ENCODE data around the gene OR10H4. TPM values are rescaled to one million over a fixed set of nuclear protein-coding genes. Genes with fewer than 3 reads are reported as not detected.
"Not testable (repeated sequence)": the region's sequence is repeated elsewhere in the genome, so short reads cannot be mapped to it uniquely, and the experiment has no call there.

Gene OR10H4
- total RNA-seq, 2 donors from 2014 or later = not detected

DNA sequence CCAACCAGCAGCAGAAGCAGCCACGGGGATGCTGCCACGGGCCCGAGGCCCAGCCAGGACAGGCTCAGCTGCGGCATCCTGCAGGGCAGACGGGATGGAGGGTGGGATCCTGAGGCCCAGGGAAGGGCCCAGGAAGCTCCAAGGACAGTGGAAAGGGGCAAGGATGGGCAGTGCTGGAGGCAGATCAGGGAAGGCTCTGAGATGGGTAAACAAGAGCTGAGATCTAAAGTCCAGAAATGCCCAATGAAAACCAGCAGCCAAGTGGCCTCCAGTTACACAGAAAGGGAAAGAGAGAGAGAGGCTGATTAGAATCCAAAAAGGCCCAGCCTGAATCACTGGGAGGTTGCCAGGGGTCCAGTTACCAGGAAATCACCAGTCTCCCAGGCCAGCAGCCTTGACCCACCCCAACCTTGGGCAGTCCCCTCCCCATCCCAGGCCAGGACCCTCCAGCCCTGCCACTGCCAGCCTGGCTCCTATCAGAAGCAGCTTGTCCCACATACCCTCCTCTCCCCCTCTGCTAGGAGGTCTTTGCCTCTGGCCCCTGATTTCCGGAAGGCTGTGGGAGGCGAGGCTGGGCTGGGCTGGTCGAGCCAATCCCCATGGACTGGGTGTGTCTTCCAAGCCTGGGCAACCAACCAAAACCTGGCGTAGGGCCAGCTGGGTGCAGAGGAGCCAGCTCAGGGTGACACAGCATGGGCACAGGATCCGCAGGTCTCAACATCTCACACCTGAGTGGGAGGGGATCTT, 14.3 kb upstream of the OR10H4 start, which contains the start of gene CYP4F11:
Gene CYP4F11, minus strand, starts transcription at position 198 of the 747 bp plus-strand sequence. Its CDS starts 121 bp downstream, at position 77.
- DNase-seq (ENCODE audit: low spot score in 2 of 2) (no peak), ATAC-seq (no peak)
- Mint-ChIP-seq H3K36me3 (peaks cover 7 to 8% of the 10 kb centered on the region in 2 donors), H3K27ac (no peak within 1 kb of the TSS), H3K9me3 (peaks cover 7 to 8% of the 10 kb centered on the region in 2 donors)

DNA sequence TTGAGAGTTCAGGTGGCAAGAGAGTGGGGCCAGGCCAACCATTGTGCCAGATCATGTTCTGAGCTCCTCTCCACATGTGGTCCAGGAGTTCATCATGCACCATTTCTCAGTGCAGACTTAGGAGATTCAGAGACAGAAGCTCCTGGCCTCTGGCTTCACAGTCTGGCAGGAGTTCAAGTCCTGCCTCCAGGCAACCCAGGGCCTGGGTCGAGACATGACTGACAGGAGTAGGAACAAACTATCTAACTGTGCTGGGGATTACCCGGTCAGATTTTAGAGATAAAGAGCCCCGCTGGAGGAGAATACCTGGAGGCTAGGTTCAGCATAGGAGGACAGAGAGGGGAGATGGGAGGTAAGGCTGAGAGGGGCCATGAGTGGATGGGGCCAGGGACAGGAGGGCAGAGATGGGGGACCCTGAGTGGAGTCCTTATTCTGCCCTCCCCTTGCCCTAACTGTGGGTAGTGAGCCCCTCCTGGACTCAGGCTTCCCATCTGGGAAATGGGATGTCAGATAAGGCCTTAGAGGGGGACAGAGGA, 13.6 kb upstream of the OR10H4 start:
- DNase-seq (ENCODE audit: low spot score in 2 of 2) (no peak), ATAC-seq (no peak)
- Mint-ChIP-seq H3K36me3 (peaks cover 7 to 8% of the 10 kb centered on the region in 2 donors), H3K27ac (no peak overlapping the region), H3K9me3 (peaks cover 7 to 8% of the 10 kb centered on the region in 2 donors)

DNA sequence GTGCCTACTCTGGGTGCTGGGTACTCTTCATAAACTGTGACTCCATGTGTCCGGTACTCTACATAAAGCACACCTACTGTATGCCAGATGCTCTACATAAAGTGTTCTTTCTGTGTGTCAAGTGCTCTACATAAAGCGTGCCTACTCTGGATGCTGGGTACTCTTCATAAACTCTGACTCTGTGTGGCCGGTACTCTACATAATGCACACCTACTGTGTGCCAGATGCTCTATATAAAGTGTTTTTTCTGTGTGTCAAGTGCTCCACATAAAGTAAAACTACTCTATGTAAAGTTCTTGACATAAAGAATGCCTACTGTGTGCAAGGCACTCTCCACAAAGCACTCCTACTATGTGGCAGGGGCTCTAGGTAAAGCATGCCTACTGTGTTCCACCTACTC, 12.6 kb upstream of the OR10H4 start:
- Mint-ChIP-seq H3K36me3 (peaks cover 1% of the 10 kb centered on the region in 2 donors), H3K27ac (no peak overlapping the region), H3K9me3 (peaks cover 2% of the 10 kb centered on the region in 2 donors)
- no peak for DNase-seq (ENCODE audit: low spot score in 2 of 2)
- no peak for ATAC-seq

DNA sequence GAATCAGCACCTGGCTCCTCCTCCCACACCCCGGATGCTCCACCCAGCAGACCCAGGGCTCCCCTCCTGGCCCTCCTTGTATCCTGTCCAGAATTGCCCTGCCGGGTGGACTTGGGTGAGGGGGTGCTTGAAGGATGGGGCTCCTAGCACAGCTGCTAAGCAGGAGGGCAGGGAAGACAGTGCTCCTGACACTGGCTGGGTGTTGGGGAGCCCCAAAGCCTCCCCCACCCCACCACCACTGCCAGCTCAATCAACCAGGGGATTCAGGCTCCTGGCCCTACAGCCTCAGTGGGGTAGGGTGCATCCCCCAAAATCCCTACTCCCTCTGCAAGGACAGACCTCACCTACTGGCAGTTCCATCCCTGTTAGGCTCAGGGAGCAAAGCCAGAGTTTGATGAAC, 11.9 kb upstream of the OR10H4 start:
- DNase-seq (ENCODE audit: low spot score in 2 of 2) (no peak), ATAC-seq (no peak)
- H3K27ac Mint-ChIP-seq = no peak overlapping the region
- H3K9me3 Mint-ChIP-seq = no peaks in the 10 kb centered on the region
- H3K36me3 Mint-ChIP-seq = no peaks in the 10 kb centered on the region

DNA sequence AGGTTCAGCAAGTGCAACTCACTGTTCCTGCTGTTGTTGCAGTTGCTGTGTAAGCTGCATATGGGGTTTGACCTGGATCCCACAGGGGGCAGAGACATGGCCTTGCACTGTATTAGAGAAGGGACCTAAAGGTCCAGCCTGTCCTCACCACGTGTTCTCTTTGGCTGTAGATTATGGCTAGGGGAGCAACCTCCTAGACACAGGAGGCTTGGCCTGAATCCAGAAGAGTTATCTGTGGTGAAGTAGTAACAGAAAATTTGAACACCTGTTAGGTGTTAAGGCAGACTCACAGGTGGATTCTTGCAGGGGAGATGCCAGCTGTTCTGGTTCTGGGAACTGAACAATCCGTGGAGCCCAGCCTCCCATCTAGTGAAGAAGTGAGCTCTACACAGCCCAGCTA, 11.0 kb upstream of the OR10H4 start:
- Mint-ChIP-seq H3K27ac (no peak overlapping the region), H3K9me3 (no peaks in the 10 kb centered on the region), H3K36me3 (no peaks in the 10 kb centered on the region)
- ATAC-seq = no peak
- no peak for DNase-seq (ENCODE audit: low spot score in 2 of 2)

DNA sequence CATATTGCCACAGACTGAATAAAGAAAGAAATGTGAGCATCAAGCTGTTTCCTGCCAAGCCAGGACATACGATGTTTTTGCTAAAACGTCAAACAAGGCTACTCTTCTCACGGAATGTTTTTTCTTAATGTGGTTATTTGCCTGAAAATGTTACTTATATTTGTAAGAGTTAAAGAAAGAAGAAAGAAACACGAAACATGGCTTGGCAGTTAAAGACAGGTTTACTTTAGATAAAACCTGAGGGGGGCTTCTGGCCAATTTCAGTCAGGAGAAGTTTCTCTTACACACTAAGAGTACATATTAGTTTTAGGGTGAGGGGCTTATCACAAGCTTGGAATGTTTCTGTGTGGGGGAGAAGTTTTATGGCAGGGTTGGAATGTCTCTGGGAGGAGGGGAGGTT, 4.4 kb upstream of the OR10H4 start:
- no peak for ATAC-seq
- DNase-seq (ENCODE audit: low spot score in 2 of 2) = no peak
- Mint-ChIP-seq H3K36me3 (peaks cover 8 to 11% of the 10 kb centered on the region in 2 donors), H3K27ac (no peak overlapping the region), H3K9me3 (peaks cover 11 to 13% of the 10 kb centered on the region in 2 donors)

DNA sequence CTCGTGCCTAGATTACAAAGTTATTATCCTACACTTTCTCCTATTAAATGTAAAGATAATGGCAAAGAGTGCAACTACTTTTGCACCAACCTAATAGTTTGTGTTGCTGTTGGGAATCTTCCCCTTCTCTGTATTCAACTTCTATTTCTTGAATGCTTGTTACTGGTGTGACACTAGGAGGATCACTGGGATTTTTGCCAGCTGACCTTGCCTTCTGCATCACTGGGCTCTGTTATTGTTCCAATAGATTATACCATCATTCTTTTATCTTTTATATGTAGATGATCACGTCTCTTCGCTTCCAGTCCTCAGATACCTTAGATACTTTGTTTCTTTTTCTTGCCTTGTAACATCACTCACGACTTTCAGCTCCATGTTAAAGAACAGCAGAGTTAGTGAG, 3.5 kb upstream of the OR10H4 start:
- DNase-seq (ENCODE audit: low spot score in 2 of 2) = no peak
- peaks cover 13 to 16% of the 10 kb centered on the region in 2 donors for H3K36me3 Mint-ChIP-seq

DNA sequence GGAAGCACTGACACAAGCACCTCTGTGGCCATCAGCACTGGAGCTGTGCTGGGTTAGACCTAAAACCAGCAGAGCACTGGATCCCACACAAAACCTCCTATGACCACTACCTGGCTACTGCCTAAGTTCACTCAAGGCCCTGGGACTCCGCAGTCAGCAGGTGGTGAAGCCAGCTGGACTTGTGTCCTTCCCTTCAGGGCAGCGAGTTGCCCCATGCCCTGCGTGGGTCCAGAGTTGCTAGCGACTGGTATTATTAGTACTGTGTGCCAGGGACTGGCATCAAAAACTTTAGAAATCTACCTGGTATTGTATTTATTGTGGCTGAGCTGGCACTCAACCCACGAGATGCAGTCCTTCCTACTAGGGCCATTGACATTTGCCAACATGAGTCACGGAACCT, 6.0 kb downstream of the OR10H4 start:
- peaks cover 1% of the 10 kb centered on the region in 2 donors for H3K36me3 Mint-ChIP-seq
- peaks cover 0 to 1% of the 10 kb centered on the region in 2 donors for H3K9me3 Mint-ChIP-seq
- no peak for ATAC-seq
- no peak overlapping the region for H3K27ac Mint-ChIP-seq
- DNase-seq (ENCODE audit: low spot score in 2 of 2) = no peak

More for the DNA sequence above, 3.5 kb upstream of the OR10H4 start:
- Mint-ChIP-seq H3K9me3 (peaks cover 12 to 18% of the 10 kb centered on the region in 2 donors), H3K27ac (no peak overlapping the region)
- ATAC-seq = no peak

DNA sequence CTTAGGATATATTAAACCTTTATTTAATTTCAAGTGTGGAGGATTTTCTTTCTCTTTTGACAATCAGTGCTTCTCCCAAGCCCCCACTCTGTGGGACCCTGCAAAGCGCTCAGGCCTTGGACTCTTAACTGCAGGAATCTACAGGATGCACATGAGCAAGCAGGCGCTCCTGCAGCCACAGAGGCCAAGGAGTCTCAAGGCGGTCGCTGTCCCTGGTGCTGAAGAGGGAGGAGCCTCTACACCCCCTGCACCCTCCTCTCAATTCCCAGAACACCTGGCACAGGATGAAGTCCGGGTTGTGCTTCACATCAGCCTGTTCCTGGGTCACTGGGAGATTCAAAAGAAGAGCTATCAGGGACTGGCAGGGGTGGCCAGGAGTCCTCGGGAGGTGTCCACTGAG, 13.5 kb downstream of the OR10H4 start:
- H3K36me3 Mint-ChIP-seq = no peaks in the 10 kb centered on the region
- no peaks in the 10 kb centered on the region for H3K9me3 Mint-ChIP-seq
- no peak for ATAC-seq
- no peak overlapping the region for H3K27ac Mint-ChIP-seq
- DNase-seq (ENCODE audit: low spot score in 2 of 2) = no peak

DNA sequence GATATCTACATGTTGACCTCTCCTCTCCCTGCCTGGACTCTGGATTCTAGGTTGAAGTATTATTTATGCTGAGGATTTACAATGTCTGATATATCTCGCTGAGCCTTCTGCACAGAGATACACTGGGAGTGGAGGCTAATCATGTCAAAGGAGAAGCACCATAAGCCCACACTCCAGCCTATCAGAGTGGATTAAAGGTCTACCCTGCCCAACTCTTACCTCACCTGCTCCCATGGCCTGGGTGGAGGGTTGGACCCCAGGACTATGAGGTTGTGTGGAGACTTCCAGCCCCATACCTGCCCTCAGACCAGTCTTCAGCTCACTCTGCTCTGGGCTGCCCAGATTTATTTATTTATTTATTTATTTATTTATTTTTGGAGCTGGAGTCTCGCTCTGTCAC, 15.4 kb downstream of the OR10H4 start:
- DNase-seq (ENCODE audit: low spot score in 2 of 2) (no peak), ATAC-seq (no peak)
- H3K9me3 Mint-ChIP-seq = no peaks in the 10 kb centered on the region
- H3K36me3 Mint-ChIP-seq = no peaks in the 10 kb centered on the region
- H3K27ac Mint-ChIP-seq = no peak overlapping the region

DNA sequence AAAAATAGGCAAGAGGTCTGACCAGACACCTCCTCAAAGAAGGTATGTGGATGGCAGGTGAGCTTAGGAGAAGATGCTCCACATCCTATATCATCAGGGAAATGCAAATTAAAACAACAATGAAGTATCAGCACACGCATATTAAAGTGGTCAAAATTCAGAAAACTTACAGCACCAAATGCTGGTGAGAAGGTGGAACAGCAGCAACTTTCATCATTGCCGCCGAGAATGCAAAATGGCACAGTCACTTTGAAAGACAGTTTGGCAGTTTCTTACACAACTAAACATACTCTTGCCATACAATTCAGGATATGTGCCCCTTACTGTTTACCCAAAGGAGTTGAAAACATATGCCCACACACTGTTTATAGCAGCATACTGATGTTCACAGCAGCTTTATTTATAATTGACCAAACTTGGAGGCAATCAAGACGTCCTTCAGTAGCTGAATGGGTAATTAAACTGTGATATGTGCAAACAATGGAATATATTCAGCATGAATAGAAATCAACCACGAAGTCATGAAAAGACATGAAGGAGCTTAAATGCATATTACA, 22.5 kb downstream of the OR10H4 start:
- ATAC-seq = no peak

DNA sequence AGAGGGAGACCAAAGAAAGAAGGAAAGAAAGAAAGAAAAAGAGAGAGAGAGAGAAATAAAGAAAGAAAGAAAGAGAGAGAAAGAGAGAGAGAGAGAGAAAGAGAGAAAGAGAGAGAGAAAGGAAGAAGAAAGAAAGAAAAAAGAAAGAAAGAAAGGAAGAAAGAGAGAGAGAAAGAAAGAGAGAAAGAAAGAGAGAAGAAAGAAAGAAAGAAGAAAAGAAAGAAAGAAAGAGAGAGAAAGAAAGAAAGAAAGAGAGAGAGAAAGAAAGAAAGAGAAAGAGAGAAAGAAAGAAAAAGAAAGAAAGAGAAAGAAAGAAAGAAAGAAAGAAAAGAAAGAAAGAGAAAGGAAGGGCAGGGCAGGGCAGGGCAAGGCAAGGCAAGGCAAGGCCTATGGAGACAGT, 23.2 kb downstream of the OR10H4 start:
- H3K9me3 Mint-ChIP-seq, H3K27ac Mint-ChIP-seq: not testable (repeated sequence)

More for the DNA sequence above, 22.5 kb downstream of the OR10H4 start:
- no peak for DNase-seq (ENCODE audit: low spot score in 2 of 2)
- H3K27ac Mint-ChIP-seq = no peak overlapping the region
- H3K9me3 Mint-ChIP-seq = peaks cover 0 to 4% of the 10 kb centered on the region in 2 donors
- no peaks in the 10 kb centered on the region for H3K36me3 Mint-ChIP-seq

DNA sequence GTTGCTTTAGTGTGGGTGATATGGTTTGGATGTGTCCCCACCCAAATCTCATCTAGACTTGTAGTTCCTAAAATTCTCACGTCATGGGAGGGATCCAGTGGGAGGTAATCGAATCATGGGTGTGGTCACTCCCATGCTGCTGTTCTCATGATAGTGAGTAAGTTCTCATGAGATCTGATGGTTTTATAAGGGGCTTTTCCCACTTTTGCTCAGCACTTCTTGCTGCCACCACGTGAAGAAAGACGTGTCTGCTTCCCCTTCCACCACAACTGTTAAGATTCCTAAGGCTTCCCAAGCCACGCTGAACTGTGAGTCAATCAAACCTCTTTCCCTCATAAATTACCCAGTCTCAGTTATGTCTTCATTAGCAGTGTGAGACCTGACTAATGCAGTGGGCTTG, 26.0 kb downstream of the OR10H4 start:
- no peak overlapping the region for H3K27ac Mint-ChIP-seq
- DNase-seq (ENCODE audit: low spot score in 2 of 2) = no peak
- ATAC-seq = no peak
- peaks cover 0 to 4% of the 10 kb centered on the region in 2 donors for H3K9me3 Mint-ChIP-seq
- no peaks in the 10 kb centered on the region for H3K36me3 Mint-ChIP-seq

More for the DNA sequence above, 23.2 kb downstream of the OR10H4 start:
- not testable (repeated sequence) for ATAC-seq; H3K36me3 Mint-ChIP-seq; DNase-seq (ENCODE audit: low spot score in 2 of 2)

DNA sequence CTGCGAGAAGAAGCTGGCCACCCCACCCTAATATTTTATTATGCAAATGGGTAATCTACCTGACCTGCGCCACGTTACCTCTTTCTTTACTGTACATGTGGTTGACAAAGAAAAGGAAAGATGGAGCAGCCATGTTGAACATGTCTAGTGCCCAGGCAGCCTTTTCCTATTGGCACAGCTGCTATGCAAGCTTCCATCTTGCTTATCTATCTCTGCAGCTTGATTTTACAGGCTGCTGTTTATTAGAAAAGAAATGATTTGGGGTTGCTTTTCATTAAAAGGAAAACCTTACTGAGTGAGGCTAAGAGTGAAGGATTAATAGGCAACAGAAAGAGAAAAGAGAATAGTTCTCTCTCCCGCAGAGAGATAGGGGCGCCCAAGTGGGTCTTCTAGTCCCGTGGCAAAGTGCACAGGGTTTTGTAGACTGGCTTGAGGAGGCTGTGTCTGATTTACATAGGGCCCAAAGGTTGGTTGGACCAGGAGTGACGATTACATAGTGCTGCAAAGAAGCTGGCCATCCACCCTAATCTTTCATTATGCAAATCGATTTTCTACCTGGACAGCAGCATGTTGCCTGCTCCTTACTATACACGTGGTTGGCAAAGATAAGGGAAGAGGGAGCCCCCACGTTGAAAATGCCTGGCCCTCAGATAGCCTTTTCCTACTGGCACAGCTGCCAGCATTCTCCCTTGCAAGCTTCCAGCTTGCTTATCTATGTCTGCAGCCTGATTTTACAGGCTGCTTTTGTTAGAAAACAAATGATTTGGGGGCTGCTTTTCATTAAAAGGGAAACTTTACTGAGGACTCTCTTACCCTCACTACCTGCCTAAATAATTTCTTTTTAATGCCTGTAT, 28.3 kb downstream of the OR10H4 start:
- no peak overlapping the region for H3K27ac Mint-ChIP-seq
- DNase-seq (ENCODE audit: low spot score in 2 of 2) = no peak
- ATAC-seq = no peak
- no peaks in the 10 kb centered on the region for H3K36me3 Mint-ChIP-seq
- peaks cover 0 to 4% of the 10 kb centered on the region in 2 donors for H3K9me3 Mint-ChIP-seq

DNA sequence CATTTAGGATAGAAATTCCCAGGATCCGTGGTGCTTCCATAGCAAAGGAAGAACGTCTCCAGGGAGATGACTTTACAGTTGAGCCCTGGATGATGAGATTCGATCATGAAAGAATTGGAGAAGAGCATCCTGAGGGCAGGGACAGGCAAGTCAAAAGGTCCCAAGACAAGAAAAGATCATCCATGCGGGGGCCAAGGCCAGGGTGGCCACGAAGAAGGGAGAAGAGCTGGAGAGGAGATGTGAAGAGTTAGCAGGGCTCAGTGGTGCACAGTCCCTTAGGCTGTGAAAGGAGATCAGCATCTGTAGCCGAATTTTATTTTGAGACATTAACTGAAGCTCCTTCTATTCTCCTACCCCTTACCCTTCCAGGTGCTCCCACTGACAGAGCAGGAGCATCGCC, 28.9 kb downstream of the OR10H4 start:
- ATAC-seq (no peak), DNase-seq (ENCODE audit: low spot score in 2 of 2) (no peak)
- Mint-ChIP-seq H3K27ac (no peak overlapping the region), H3K9me3 (peaks cover 0 to 4% of the 10 kb centered on the region in 2 donors), H3K36me3 (peaks cover 0 to 4% of the 10 kb centered on the region in 2 donors)

DNA sequence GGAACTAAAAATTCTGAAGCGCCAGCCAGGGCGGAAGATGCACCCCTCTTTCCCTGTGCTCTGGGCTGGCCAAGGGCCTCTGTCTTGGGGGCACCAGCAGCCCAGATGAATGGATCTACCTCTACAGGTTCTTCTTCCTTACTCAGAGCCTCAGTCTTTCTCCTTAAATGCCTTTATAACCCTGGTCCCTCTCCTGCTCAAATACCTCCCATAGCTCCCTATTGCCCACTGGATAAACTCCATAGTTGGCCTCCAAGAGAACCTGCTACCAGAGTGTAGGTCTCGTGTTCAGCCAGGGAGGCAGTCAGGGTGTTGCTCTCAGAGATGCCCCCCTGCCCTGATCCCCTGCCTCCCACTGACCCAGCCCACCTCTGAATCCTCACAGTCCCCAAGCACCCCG, 30.5 kb downstream of the OR10H4 start:
- peaks cover 0 to 4% of the 10 kb centered on the region in 2 donors for H3K36me3 Mint-ChIP-seq
- peaks cover 0 to 4% of the 10 kb centered on the region in 2 donors for H3K9me3 Mint-ChIP-seq
- no peak overlapping the region for H3K27ac Mint-ChIP-seq
- ATAC-seq (no peak), DNase-seq (ENCODE audit: low spot score in 2 of 2) (no peak)

DNA sequence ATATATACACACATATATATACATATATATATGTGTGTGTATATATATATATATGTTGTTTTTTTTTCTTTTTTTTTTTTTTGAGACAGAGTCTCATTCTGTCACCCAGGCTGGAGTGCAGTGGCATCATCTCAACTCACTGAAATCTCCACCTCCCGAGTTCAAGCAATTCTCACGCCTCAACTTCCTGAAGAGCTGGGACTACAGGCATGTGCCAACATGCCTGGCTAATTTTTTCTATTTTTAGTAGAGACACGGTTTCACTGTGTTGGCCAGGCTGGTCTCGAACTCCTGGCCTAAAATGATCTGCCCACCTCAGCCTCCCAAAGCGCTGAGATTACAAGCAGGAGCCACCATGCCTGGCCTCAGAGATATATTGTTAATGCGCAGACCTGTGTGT, 37.0 kb downstream of the OR10H4 start:
- not testable (repeated sequence) for ATAC-seq; H3K27ac Mint-ChIP-seq; H3K36me3 Mint-ChIP-seq; DNase-seq (ENCODE audit: low spot score in 2 of 2); H3K9me3 Mint-ChIP-seq
